Osteocyte (in vitro differentiated cells): Measurements from ENCODE around the gene TRIM2. TPM values are rescaled to one million over a fixed set of nuclear protein-coding genes. Genes with fewer than 3 reads are reported as not detected.

Experiments
- DNase-seq: peaks from one replicate; pipeline ENCODE4 v3.0.0; 2021; ENCODE audit warnings: mixed read lengths; ENCODE audit not compliant: unreplicated experiment; ENCODE audit errors: extremely low spot score
- H3K27ac Mint-ChIP-seq: one replicate; pipeline ENCODE4 v1.8.0; 2021; ENCODE audit warnings: mild to moderate bottlenecking, mixed read lengths; ENCODE audit not compliant: unreplicated experiment
- H3K27me3 Mint-ChIP-seq: one replicate; pipeline ENCODE4 v1.8.0; 2021; ENCODE audit warnings: mixed read lengths; ENCODE audit not compliant: unreplicated experiment
- H3K36me3 Mint-ChIP-seq: one replicate; pipeline ENCODE4 v1.8.0; 2021; ENCODE audit warnings: mixed read lengths; ENCODE audit not compliant: unreplicated experiment
- H3K4me1 Mint-ChIP-seq: one replicate; pipeline ENCODE4 v1.8.0; 2021; ENCODE audit warnings: mixed read lengths; ENCODE audit not compliant: unreplicated experiment
- H3K4me3 Mint-ChIP-seq: one replicate; pipeline ENCODE4 v1.8.0; 2021; ENCODE audit warnings: mild to moderate bottlenecking, moderate library complexity, mixed read lengths; ENCODE audit not compliant: unreplicated experiment
- H3K9me3 Mint-ChIP-seq: one replicate; pipeline ENCODE4 v1.8.0; 2021; ENCODE audit warnings: mixed read lengths; ENCODE audit not compliant: unreplicated experiment
- CTCF ChIP-seq: fragments of 200-600 bp; sonication (generic); IDR thresholded peaks from 2 replicates; pipeline ENCODE4 v1.5.0; 2021; ENCODE audit warnings: antibody characterized with exemption, mild to moderate bottlenecking, moderate library complexity
- total RNA-seq: library from RNA; stranded (reverse); gene quantifications from 2 replicates; pipeline ENCODE4 v1.2.1, GENCODE V29; 2021

Gene TRIM2
- total RNA-seq, 1 donor from 2014 or later: 34.0 TPM

- no peak for DNase-seq
- no peak overlapping the region for H3K4me3 Mint-ChIP-seq
- H3K36me3 Mint-ChIP-seq: peaks cover 1% of the 10 kb centered on the region
- peaks cover 11% of the 10 kb centered on the region for H3K4me1 Mint-ChIP-seq
- peaks cover 19% of the 10 kb centered on the region for H3K27me3 Mint-ChIP-seq
- peaks cover 4% of the 10 kb centered on the region for H3K9me3 Mint-ChIP-seq
- no peak overlapping the region for H3K27ac Mint-ChIP-seq
- no peak for TF ChIP-seq CTCF
Observed at GRCh38 chr4:153169776-153170175, 34.5 kb upstream of the TRIM2 start.

DNA sequence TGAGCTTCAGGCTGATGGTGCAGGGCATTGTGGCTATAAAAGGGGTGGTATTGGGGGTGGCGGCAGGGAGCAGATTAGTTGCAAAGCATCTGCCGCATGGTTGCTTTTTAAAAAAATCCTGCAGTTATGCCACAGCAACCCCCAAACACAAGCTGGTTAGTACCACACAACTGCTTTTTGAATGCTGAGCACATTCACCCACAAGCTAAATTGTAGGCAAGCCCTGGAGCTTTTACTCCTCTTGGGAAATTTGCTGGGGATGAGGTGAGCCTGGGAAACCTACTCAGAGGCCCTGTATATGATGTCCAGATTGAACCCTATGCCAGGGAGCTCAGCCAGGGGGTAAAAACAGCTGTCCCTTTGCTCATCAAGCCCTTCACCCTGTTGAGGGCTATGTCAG is 33.8 kb upstream of the TRIM2 start:
- Mint-ChIP-seq H3K27me3 (peaks cover 19% of the 10 kb centered on the region), H3K36me3 (no peaks in the 10 kb centered on the region), H3K9me3 (no peaks in the 10 kb centered on the region), H3K27ac (no peak overlapping the region), H3K4me3 (no peak overlapping the region), H3K4me1 (peaks cover 11% of the 10 kb centered on the region)
- no peak for TF ChIP-seq CTCF
- DNase-seq: no peak

- no peak overlapping the region for H3K4me3 Mint-ChIP-seq
- TF ChIP-seq CTCF: no peak
- no peaks in the 10 kb centered on the region for H3K9me3 Mint-ChIP-seq
- no peaks in the 10 kb centered on the region for H3K4me1 Mint-ChIP-seq
- DNase-seq: no peak
- no peaks in the 10 kb centered on the region for H3K36me3 Mint-ChIP-seq
- no peak overlapping the region for H3K27ac Mint-ChIP-seq
- no peaks in the 10 kb centered on the region for H3K27me3 Mint-ChIP-seq
Observed at GRCh38 chr4:153174821-153175567, 29.2 kb upstream of the TRIM2 start.

GRCh38 chr4:153176938-153177337 is 27.3 kb upstream of the TRIM2 start:
- no peak for TF ChIP-seq CTCF
- H3K4me1 Mint-ChIP-seq: no peaks in the 10 kb centered on the region
- no peaks in the 10 kb centered on the region for H3K9me3 Mint-ChIP-seq
- H3K27me3 Mint-ChIP-seq: no peaks in the 10 kb centered on the region
- H3K4me3 Mint-ChIP-seq: no peak overlapping the region
- no peak overlapping the region for H3K27ac Mint-ChIP-seq
- no peaks in the 10 kb centered on the region for H3K36me3 Mint-ChIP-seq
- DNase-seq: no peak

DNA sequence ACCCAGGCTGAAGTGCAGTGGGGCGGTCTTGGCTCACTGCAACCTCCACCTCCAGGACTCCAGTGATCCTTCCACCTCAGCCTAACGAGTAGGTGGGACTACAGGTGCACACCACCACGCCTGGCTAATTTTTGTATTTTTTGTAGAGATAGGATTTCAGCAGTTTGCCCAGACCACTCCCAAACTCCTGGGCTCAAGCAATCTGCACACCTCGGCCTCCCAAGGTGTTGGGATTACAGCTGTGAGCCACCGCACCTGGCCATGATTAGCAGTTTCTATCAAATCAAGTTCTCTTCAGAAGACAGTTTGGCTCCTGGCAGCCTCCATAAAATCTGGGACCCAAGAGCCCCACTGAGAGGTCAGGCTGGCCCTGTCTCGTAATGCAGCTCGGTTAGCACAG is 26.4 kb upstream of the TRIM2 start:
- Mint-ChIP-seq H3K27me3 (no peaks in the 10 kb centered on the region), H3K36me3 (no peaks in the 10 kb centered on the region), H3K27ac (no peak overlapping the region), H3K4me3 (no peak overlapping the region), H3K9me3 (no peaks in the 10 kb centered on the region), H3K4me1 (no peaks in the 10 kb centered on the region)
- DNase-seq: no peak
- TF ChIP-seq CTCF: no peak
